DOHH2 (cell line): ENCODE measurements around the gene CST6.

Experiments
- H3F3A ChIP-seq: fragments of 200-600 bp; sonication (generic), shearing (Covaris generic); 2 replicates; pipeline ENCODE4 v1.6.0; 2016; ENCODE audit warnings: antibody characterized with exemption, mild to moderate bottlenecking; ENCODE audit not compliant: control insufficient read depth, insufficient read depth
- H3K27ac ChIP-seq: fragments of 200-600 bp; sonication (generic); 2 replicates; pipeline ENCODE4 v1.5.1; 2014; ENCODE audit warnings: low read depth, mild to moderate bottlenecking, low read length, moderate library complexity
- H3K27me3 ChIP-seq: fragments of 200-600 bp; sonication (generic); 2 replicates; pipeline ENCODE4 v1.6.1; 2014; ENCODE audit warnings: mild to moderate bottlenecking, low read length, mixed read lengths; ENCODE audit not compliant: control insufficient read depth
- H3K36me3 ChIP-seq: fragments of 200-600 bp; sonication (generic); 2 replicates; pipeline ENCODE4 v1.6.1; 2014; ENCODE audit warnings: mild to moderate bottlenecking, low read length, moderate library complexity, mixed read lengths; ENCODE audit not compliant: control insufficient read depth
- H3K4me1 ChIP-seq: fragments of 200-600 bp; sonication (generic); 2 replicates; pipeline ENCODE4 v1.6.1; 2014; ENCODE audit warnings: mild to moderate bottlenecking, low read length, mixed read lengths; ENCODE audit not compliant: control insufficient read depth
- H3K4me2 ChIP-seq: fragments of 200-600 bp; sonication (generic); 2 replicates; pipeline ENCODE4 v1.6.0; 2014; ENCODE audit warnings: mild to moderate bottlenecking, low read length, moderate library complexity
- H3K4me3 ChIP-seq: fragments of 200-600 bp; sonication (generic); 2 replicates; pipeline ENCODE4 v1.5.1; 2014; ENCODE audit warnings: mild to moderate bottlenecking, low read length, mixed read lengths
- H3K79me2 ChIP-seq: fragments of 200-600 bp; sonication (generic); 2 replicates; pipeline ENCODE4 v1.6.1; 2014; ENCODE audit warnings: mild to moderate bottlenecking, low read length, mixed read lengths; ENCODE audit not compliant: control insufficient read depth
- H3K9me2 ChIP-seq: fragments of 200-600 bp; sonication (generic); replicated peaks from 2 replicates; pipeline ENCODE4 v1.6.1; 2014; ENCODE audit warnings: mild to moderate bottlenecking, low read length, mixed read lengths; ENCODE audit not compliant: control insufficient read depth
- H3K9me3 ChIP-seq: fragments of 200-600 bp; sonication (generic); 2 replicates; pipeline ENCODE4 v1.6.1; 2014; ENCODE audit warnings: antibody characterized with exemption, low read length, mixed read lengths; ENCODE audit not compliant: control insufficient read depth, insufficient read depth
- H4K20me1 ChIP-seq: fragments of 200-600 bp; sonication (generic); 2 replicates; pipeline ENCODE4 v1.6.0; 2014; ENCODE audit warnings: low read depth, mild to moderate bottlenecking, antibody characterized with exemption, low read length, moderate library complexity; ENCODE audit not compliant: control insufficient read depth, insufficient read depth
- EZH2phosphoT487 ChIP-seq: fragments of 200-600 bp; sonication (generic); IDR thresholded peaks from 2 replicates; pipeline ENCODE4 v1.6.1; 2017; ENCODE audit warnings: borderline replicate concordance, mild to moderate bottlenecking, antibody characterized with exemption, low read length, moderate library complexity, mixed read lengths
- TF ChIP-seq, protein P1 (sequence below): fragments of 200-600 bp; sonication (generic); IDR thresholded peaks from one replicate; pipeline ENCODE4 v1.5.1; 2014; ENCODE audit warnings: antibody characterized with exemption, mild to moderate bottlenecking, low read depth, low read length; ENCODE audit not compliant: poor library complexity, severe bottlenecking

The CST6 gene

GRCh38 chr11:65982824-65983588 is 28.8 kb upstream of the CST6 start:
- TF ChIP-seq, protein P1, sequence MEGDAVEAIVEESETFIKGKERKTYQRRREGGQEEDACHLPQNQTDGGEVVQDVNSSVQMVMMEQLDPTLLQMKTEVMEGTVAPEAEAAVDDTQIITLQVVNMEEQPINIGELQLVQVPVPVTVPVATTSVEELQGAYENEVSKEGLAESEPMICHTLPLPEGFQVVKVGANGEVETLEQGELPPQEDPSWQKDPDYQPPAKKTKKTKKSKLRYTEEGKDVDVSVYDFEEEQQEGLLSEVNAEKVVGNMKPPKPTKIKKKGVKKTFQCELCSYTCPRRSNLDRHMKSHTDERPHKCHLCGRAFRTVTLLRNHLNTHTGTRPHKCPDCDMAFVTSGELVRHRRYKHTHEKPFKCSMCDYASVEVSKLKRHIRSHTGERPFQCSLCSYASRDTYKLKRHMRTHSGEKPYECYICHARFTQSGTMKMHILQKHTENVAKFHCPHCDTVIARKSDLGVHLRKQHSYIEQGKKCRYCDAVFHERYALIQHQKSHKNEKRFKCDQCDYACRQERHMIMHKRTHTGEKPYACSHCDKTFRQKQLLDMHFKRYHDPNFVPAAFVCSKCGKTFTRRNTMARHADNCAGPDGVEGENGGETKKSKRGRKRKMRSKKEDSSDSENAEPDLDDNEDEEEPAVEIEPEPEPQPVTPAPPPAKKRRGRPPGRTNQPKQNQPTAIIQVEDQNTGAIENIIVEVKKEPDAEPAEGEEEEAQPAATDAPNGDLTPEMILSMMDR, result no peak
- TF ChIP-seq EZH2phosphoT487, result no peak
- 0 out of 2 replicates have a peak, but pooled peaks cover 2% of the 10 kb centered on the region for H3F3A ChIP-seq
- H3K4me3 ChIP-seq, result no peak overlapping the region
- no peak overlapping the region for H3K4me2 ChIP-seq
- no peaks in the 10 kb centered on the region for H3K9me3 ChIP-seq
- H3K36me3 ChIP-seq, result peaks cover 12% of the 10 kb centered on the region; the same call in 1 of the 2 replicates
- H3K9me2 ChIP-seq, result no peaks in the 10 kb centered on the region
- no peaks in the 10 kb centered on the region for H3K27me3 ChIP-seq
- no peaks in the 10 kb centered on the region for H3K4me1 ChIP-seq
- no peaks in the 10 kb centered on the region for H4K20me1 ChIP-seq
- no peak overlapping the region for H3K27ac ChIP-seq
- no peaks in the 10 kb centered on the region for H3K79me2 ChIP-seq

DNA sequence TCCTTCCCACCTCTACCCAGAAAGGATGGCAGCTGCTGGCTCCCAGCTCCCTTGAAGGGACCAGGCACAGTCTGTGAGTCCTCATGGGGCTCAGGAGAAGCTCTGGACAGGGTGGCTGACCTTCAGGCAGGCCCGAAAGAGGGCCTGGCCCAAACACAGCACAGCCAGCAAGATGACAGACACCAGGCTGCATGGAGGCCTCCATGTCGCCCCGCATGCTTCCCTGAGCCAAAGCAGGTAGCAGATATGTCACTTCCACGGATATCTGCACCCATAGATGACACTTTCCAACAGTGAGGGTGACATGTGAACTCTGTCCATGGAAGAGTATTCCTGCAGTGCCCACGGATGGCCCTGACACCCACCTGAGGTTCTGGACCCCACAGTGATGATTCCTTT is 28.2 kb upstream of the CST6 start:
- Histone ChIP-seq H3K79me2 (no peaks in the 10 kb centered on the region), H3K36me3 (peaks cover 10% of the 10 kb centered on the region; the same call in 1 of the 2 replicates), H3K4me1 (no peaks in the 10 kb centered on the region), H3K4me3 (no peak overlapping the region), H3K9me3 (no peaks in the 10 kb centered on the region), H3F3A (0 out of 2 replicates have a peak, but pooled peaks cover 2% of the 10 kb centered on the region), H3K27me3 (no peaks in the 10 kb centered on the region), H3K9me2 (no peaks in the 10 kb centered on the region), H3K27ac (no peak overlapping the region), H3K4me2 (no peak overlapping the region), H4K20me1 (no peaks in the 10 kb centered on the region)
- TF ChIP-seq, protein P1, result no peak
- TF ChIP-seq EZH2phosphoT487, result no peak

- H3K9me2 ChIP-seq, result no peaks in the 10 kb centered on the region
- H3K27me3 ChIP-seq, result no peaks in the 10 kb centered on the region
- H3K9me3 ChIP-seq, result no peaks in the 10 kb centered on the region
- H3F3A ChIP-seq, result peaks cover 9% of the 10 kb centered on the region; the same call in 1 of the 2 replicates
- no peak overlapping the region for H3K4me2 ChIP-seq
- no peaks in the 10 kb centered on the region for H3K79me2 ChIP-seq
- no peak for TF ChIP-seq EZH2phosphoT487
- TF ChIP-seq, protein P1, result no peak
- peaks cover 17% of the 10 kb centered on the region for H3K36me3 ChIP-seq
- H3K27ac ChIP-seq, result no peak overlapping the region
- 0 out of 2 replicates have a peak, but pooled peaks cover 2% of the 10 kb centered on the region for H3K4me1 ChIP-seq
- no peak overlapping the region for H3K4me3 ChIP-seq
- no peaks in the 10 kb centered on the region for H4K20me1 ChIP-seq
Observed at GRCh38 chr11:65987336-65987735, 24.5 kb upstream of the CST6 start.
